ENCODE measurements around the gene SAA1. TPM values are rescaled to one million over a fixed set of nuclear protein-coding genes. Genes with fewer than 3 reads are reported as not detected.

Gene SAA1
- not detected in 2 replicates for total RNA-seq (ENCODE audit: low replicate concordance)
- long read RNA-seq, partial matches to known transcripts: 0 of 1 reads
- long read RNA-seq, other reads (novel, unspliced or antisense): 0 of 1 reads

- no peak for DNase-seq (ENCODE audit: extremely low spot score, unreplicated experiment)
- Mint-ChIP-seq H3K4me3 (no peak within 1 kb of the TSS), H3K27ac (no peak within 1 kb of the TSS), H3K36me3 (no peaks in the 10 kb centered on the region), H3K4me1 (ENCODE audit: unreplicated experiment) (no peaks in the 10 kb centered on the region), H3K9me3 (no peaks in the 10 kb centered on the region), H3K27me3 (peaks cover 13% of the 10 kb centered on the region)
- no peak for TF ChIP-seq CTCF (conservative IDR thresholded peaks at IDR 0.05)
Measured at GRCh38 chr11:18265949-18266348, at the start of gene SAA1. Gene SAA1, plus strand, starts transcription at chr11:18266264. Its CDS starts 624 bp downstream, at chr11:18266888.

GRCh38 chr11:18221274-18221876, 44.7 kb upstream of the SAA1 start:
- Mint-ChIP-seq H3K4me1 (ENCODE audit: unreplicated experiment) (no peaks in the 10 kb centered on the region), H3K9me3 (no peaks in the 10 kb centered on the region), H3K27me3 (peaks cover 24% of the 10 kb centered on the region), H3K27ac (no peak overlapping the region), H3K36me3 (no peaks in the 10 kb centered on the region), H3K4me3 (no peak overlapping the region)
- DNase-seq (ENCODE audit: extremely low spot score, unreplicated experiment): no peak
- no peak for TF ChIP-seq CTCF (conservative IDR thresholded peaks at IDR 0.05)

- TF ChIP-seq CTCF (conservative IDR thresholded peaks at IDR 0.05): no peak
- no peak for DNase-seq (ENCODE audit: extremely low spot score, unreplicated experiment)
- H3K9me3 Mint-ChIP-seq: no peaks in the 10 kb centered on the region
- no peaks in the 10 kb centered on the region for H3K4me1 Mint-ChIP-seq (ENCODE audit: unreplicated experiment)
- no peaks in the 10 kb centered on the region for H3K36me3 Mint-ChIP-seq
- H3K4me3 Mint-ChIP-seq: no peak overlapping the region
- H3K27ac Mint-ChIP-seq: no peak overlapping the region
- peaks cover 17% of the 10 kb centered on the region for H3K27me3 Mint-ChIP-seq
Measured at GRCh38 chr11:18222814-18223421, 43.1 kb upstream of the SAA1 start.

GRCh38 chr11:18223591-18224387, 42.3 kb upstream of the SAA1 start:
- no peak overlapping the region for H3K27ac Mint-ChIP-seq
- no peak for TF ChIP-seq CTCF (conservative IDR thresholded peaks at IDR 0.05)
- DNase-seq (ENCODE audit: extremely low spot score, unreplicated experiment): no peak
- H3K4me3 Mint-ChIP-seq: no peak overlapping the region
- no peaks in the 10 kb centered on the region for H3K9me3 Mint-ChIP-seq
- no peaks in the 10 kb centered on the region for H3K4me1 Mint-ChIP-seq (ENCODE audit: unreplicated experiment)
- H3K27me3 Mint-ChIP-seq: peaks cover 13% of the 10 kb centered on the region
- no peaks in the 10 kb centered on the region for H3K36me3 Mint-ChIP-seq

- Mint-ChIP-seq H3K4me1 (ENCODE audit: unreplicated experiment) (no peaks in the 10 kb centered on the region), H3K9me3 (no peaks in the 10 kb centered on the region), H3K27me3 (peaks cover 4% of the 10 kb centered on the region), H3K36me3 (no peaks in the 10 kb centered on the region), H3K27ac (no peak overlapping the region), H3K4me3 (no peak overlapping the region)
- no peak for DNase-seq (ENCODE audit: extremely low spot score, unreplicated experiment)
- no peak for TF ChIP-seq CTCF (conservative IDR thresholded peaks at IDR 0.05)
Measured at GRCh38 chr11:18225913-18226312, 40.2 kb upstream of the SAA1 start.

Measured in type B pancreatic cell (in vitro differentiated cells).